ENCODE results near the gene MPZL1.
A peak's percentile ranks its signal among the peaks of the same experiment; 100 is the strongest.

Gene MPZL1

GRCh38 chr1:167721617-167722151 lies at the start of gene MPZL1:
Gene MPZL1 (plus strand): TSS chr1:167721982. CDS start chr1:167722152, 170 bp downstream.
- peak; percentile 95 for DNase-seq (ENCODE audit: low read depth)

DNA sequence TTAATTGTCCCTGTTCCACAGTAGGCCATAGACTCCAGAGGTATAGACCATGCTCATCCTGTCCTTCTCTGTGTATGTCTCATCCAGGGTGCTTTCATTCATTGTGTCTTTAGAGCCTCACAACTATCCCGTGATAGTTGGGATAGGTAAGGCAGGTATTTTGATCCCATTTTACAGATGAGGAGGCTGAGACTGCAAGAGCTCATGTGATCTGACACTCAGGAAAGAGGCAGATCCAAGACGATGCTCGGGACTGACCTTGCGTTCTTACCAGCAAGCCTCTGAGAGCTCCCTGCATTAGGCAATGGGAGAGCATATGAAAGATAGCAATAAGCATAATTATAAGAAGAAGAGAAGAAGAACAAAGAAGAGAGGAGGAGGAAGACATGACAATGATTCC lies 49.0 kb upstream of the MPZL1 start:
- DNase-seq (ENCODE audit: low read depth) = no peak

DNA sequence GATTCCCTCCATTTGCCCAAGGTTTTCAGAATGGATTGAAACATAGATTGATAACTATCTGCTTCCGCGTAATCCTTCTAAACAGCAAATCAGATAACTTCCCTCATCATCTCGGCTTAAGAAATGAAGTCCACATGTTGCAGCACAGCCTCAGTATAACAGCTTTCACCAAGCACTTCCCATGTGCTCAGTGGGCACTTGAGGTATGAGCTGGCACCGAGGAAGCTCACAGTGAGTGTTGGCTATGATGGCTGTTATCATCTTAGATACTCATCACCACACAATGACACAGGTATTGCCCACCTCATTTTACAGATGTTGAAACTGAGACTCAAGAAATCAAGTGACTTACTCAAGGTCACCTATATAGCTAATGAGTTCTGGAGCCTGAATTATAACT lies 48.5 kb upstream of the MPZL1 start:
- DNase-seq (ENCODE audit: low read depth) = no peak

DNA sequence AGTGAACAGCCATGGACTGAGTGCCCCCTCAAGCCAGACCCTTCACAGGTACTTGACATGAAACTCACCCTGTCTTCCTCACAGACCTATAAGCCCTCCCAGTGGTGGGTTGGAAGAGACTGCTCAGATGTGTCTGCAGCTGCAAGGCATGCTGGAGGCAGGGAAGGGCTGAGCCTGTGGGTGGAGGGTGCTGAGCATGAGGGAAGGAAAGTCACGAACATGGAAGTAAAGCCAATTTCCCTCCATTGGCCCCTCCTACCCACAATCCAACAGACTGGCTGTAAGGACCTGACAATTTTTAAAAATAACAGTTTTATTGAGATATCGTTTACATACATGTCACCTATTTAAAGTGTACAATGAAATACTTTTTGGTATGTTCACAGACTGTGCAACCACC lies 47.6 kb upstream of the MPZL1 start:
- DNase-seq (ENCODE audit: low read depth) = no peak

GRCh38 chr1:167675440-167675839 lies 46.3 kb upstream of the MPZL1 start:
- no peak for DNase-seq (ENCODE audit: low read depth)

DNA sequence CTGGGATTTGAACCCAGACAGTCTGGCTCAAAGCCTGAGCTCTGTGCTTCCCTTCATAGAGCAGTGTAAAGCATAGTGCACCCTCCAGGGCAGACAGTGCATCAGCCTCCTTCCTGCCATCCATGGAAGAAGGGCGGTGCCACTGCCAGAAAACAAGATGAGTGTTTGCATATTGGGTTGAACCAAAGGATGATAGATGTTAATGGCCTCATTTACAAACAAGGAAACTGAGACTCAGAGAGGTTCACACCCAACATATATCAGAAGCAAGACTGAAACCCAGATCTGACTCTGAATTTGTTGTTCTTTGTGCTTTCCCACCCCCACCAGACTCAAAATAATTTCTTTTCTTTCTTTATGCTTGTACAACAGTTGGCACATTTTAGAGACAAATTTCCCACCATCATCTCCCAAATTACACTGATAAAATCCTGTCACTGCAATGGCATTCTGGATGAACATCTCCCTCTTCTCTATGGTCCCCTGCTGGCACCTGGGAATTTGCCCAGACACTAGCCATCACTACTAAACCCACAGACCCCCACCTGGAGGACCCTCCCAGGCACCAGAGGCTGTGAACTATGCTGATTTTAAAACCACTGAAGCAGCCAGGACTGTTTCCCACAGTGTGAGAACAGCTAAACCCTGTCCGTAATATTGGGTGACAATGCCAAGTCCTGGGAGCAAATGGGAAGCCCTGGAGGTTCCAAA lies 45.4 kb upstream of the MPZL1 start:
- no peak for DNase-seq (ENCODE audit: low read depth)

DNA sequence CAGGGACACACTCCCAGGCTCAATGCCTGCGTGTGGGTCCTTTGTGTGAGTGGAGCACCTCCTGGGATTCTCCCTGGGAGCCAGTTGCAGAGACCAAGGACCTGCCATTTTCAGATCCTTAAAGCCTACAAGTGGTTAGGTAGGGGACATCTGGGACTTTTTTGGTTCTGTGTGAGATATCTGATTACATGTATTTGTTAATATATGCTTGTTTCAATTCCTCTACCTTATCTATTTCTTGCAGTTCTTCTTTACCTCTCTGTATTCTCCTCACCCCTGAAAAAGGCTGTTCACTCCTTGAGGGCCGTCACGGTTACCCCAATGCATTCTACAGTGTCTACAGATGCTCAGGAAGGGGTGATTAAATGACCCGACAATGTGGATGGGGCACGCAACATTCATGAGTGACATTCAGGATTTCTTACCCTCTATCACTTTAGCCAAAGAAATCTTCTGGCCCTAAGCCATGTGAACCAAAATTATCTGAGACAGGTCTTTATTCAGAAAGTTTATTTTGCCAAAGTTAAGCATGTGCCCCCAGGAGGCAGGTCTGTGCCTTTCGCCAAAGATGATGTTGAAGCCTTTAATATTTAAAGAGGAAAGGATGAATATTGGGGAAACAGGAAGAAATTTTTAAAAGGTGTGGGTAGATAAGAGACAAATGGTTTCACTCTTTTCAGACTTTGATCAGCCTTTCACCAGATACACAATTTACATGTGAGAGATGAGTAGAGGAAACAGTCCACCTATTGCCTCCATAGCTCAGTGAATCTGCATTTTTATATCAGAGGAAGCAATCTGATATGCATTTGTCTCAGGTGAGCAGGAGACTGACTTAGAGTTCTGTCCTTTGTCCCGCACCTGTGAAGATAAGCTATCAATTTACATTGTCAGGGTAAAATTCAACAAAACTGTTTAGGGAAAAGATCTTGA lies 44.6 kb upstream of the MPZL1 start:
- no peak for DNase-seq (ENCODE audit: low read depth)

- no peak for DNase-seq (ENCODE audit: low read depth)
These were observed 43.4 kb upstream of the MPZL1 start for GRCh38 chr1:167678422-167678821.

DNA sequence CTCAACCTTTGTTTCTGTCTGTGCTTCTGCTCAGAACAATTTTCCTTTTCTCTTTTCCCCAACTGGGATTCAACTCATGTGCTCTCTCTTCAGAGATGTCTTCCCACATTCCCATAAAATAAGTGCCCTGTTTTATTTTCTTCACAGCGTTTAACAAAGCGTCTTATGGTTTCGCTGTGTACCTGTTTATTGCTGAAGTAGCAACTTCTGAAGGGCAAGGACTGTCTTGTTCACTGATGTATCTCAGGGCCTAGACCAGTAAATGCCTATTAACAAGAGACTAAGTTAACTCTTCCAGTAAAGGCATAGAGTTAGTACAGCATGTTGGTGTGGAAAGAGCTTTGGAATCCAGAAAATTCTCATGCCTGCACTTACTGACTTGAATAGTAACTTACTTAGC lies 42.9 kb upstream of the MPZL1 start:
- DNase-seq (ENCODE audit: low read depth) = no peak

- DNase-seq (ENCODE audit: low read depth) = no peak
These were observed 42.1 kb upstream of the MPZL1 start for GRCh38 chr1:167679714-167680113.

DNA sequence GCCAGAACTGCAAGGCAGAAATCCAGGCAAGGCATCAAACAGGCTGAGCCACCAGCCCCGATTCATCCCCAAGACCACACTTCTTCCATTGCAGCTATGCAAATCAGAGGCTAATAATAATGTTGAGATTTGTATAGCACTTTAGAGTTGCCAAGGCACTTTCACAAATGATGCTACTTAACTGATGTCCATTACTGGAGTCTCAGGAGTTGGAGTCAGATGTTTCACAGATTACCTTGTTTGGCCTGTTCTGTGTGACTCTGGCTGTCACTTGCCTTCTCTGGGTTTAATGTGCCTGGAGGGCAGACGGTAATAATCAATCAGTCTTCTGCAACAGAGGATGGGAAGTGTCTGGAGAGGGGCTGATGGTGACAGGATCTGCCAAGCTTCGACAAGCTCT lies 40.8 kb upstream of the MPZL1 start:
- no peak for DNase-seq (ENCODE audit: low read depth)

GRCh38 chr1:167681451-167682098 lies 40.2 kb upstream of the MPZL1 start:
- no peak for DNase-seq (ENCODE audit: low read depth)

DNA sequence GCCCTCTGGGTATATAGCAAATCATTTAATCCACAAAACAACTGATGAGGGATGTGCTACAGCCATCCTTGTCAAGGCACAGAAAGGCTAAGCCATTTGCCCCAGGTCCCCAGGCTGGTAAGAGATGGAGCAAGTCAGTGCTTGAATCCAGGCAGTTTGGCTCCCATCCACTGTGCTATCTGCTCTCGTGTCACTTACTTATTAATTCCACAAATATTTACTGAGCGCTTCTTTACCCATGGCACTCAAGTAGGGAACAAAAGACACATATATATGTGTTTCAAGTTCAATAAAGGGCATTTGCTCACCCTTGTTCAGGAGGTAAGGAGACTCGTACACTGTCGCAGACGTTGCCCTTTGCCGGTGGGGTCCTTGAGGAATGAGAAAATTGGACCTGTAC lies 38.6 kb upstream of the MPZL1 start:
- no peak for DNase-seq (ENCODE audit: low read depth)

DNA sequence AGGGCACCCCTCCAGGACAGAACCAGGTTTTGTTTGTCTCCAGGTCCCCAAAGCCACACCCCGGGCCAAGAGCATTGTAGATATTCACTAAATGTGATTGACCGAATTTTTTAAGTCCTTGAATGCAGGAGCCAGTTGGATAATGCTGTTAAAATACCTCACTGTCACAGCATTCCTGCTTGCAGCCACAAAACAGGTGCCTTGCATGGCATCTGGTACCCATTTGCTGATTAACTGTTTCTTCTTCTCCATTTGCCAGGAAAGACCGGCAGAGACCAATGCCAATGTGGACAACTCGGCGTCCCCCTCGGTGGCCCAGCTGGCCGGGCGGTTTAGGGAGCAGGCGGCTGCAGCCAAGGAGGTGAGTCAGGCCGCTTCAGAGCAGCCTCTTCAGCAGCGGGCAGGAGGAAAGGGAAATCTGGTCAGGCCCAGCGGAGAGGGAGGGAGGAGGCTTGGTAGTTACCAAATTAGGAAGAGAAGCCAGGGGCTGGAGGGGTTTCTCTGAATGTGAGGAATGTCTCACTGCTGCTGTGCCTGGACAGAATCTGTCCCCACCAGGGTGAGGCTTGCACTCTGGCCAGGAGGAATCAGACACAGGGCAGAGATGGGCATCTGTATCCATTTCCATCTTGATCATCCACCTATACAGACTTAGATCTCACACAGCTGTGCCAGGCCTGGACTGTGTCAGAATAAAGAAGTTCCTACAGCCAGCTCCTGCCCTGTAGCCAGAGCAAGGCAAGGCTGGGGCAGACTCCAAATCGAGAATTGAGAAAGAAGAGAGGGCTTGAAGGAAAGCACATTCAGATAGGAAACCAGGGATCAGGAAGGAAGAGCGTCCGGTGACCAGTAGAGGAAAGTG lies 37.9 kb upstream of the MPZL1 start:
- peak; percentile 42 for DNase-seq (ENCODE audit: low read depth)

GRCh38 chr1:167685844-167686243 lies 35.9 kb upstream of the MPZL1 start:
- no peak for DNase-seq (ENCODE audit: low read depth)

- DNase-seq (ENCODE audit: low read depth) = peak; percentile 84
These were observed 33.8 kb upstream of the MPZL1 start for GRCh38 chr1:167687919-167688519.

GRCh38 chr1:167689567-167689920 lies 32.2 kb upstream of the MPZL1 start:
- peak; percentile 83 for DNase-seq (ENCODE audit: low read depth)

DNA sequence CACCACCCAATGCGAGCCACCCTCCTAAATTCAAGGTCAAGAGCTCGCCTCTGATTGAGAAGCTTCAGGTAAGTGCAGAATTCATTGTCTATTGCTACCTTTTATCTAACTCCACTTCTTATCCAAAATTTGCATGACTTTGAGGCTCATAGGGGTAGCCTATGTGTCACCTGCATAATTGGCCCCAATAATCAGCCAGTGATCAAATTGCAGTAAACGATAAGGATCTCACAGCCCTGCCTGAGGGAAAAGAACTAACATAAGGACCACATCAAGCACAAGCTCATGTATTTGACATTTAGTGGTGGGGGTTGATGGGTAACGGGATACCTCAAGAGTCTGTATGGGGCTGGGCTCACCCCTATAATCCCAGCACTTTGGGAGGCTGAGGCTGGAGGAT lies 31.7 kb upstream of the MPZL1 start:
- no peak for DNase-seq (ENCODE audit: low read depth)

GRCh38 chr1:167693425-167694045 lies 28.2 kb upstream of the MPZL1 start:
- no peak for DNase-seq (ENCODE audit: low read depth)

DNA sequence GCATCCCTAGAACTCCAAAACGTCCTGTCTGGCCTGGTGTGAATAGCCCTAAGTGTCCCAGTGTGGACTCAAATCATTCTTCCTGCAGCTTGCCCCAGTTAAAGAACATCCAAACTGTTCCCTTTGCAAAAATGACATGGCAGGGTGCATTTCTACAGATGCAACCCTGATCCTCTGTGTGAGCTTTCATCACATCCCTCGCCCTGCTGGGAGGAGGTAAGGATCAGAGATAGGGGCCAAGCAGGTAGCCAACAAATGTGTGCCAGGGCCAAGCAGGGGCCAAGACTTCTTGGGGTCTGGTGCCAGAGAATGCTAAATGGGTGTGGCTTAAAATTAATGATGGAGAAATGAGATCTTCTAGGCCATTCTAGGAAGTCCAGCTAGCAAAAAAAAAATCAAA lies 27.1 kb upstream of the MPZL1 start:
- DNase-seq (ENCODE audit: low read depth) = no peak

- DNase-seq (ENCODE audit: low read depth) = peak; percentile 20
These were observed 26.6 kb upstream of the MPZL1 start for GRCh38 chr1:167695147-167695546.
